Hepatocyte (in vitro differentiated cells): ENCODE data around the gene CLDN2. TPM values are rescaled to one million over a fixed set of nuclear protein-coding genes. Genes with fewer than 3 reads are reported as not detected.

Experiments
- DNase-seq: peaks from one replicate; pipeline ENCODE4 v3.0.0-alpha.2; 2016; ENCODE audit warnings: low spot score
- H2AFZ ChIP-seq: fragments of 200-600 bp; sonication (generic); 2 replicates; pipeline ENCODE4 v1.6.0; 2016; ENCODE audit warnings: antibody characterized with exemption, mild to moderate bottlenecking
- H3K27ac ChIP-seq: fragments of 200-600 bp; sonication (generic); 2 replicates; pipeline ENCODE4 v1.5.1; 2016; ENCODE audit warnings: mild to moderate bottlenecking
- H3K27me3 ChIP-seq: fragments of 200-600 bp; sonication (generic); 2 replicates; pipeline ENCODE4 v1.6.1; 2016
- H3K36me3 ChIP-seq: fragments of 200-600 bp; sonication (generic); replicated peaks from 2 replicates; pipeline ENCODE4 v1.5.1; 2016; ENCODE audit warnings: low read depth; ENCODE audit not compliant: insufficient read depth
- H3K4me1 ChIP-seq: fragments of 200-600 bp; sonication (generic); 2 replicates; pipeline ENCODE4 v1.5.1; 2016; ENCODE audit warnings: mild to moderate bottlenecking, moderate library complexity; ENCODE audit not compliant: insufficient read depth
- H3K4me2 ChIP-seq: fragments of 200-600 bp; sonication (generic); 2 replicates; pipeline ENCODE4 v1.6.0; 2016
- H3K4me3 ChIP-seq: fragments of 200-600 bp; sonication (generic); 2 replicates; pipeline ENCODE4 v1.5.1; 2016; ENCODE audit warnings: mild to moderate bottlenecking
- H3K79me2 ChIP-seq: fragments of 200-600 bp; sonication (generic); 2 replicates; pipeline ENCODE4 v1.6.0; 2017; ENCODE audit warnings: mild to moderate bottlenecking
- H3K9me2 ChIP-seq: fragments of 200-600 bp; sonication (generic); replicated peaks from 2 replicates; pipeline ENCODE4 v1.6.0; 2017; ENCODE audit warnings: mild to moderate bottlenecking; ENCODE audit not compliant: insufficient read depth
- H3K9me3 ChIP-seq: fragments of 200-600 bp; sonication (generic); 2 replicates; pipeline ENCODE4 v1.5.1; 2016; ENCODE audit warnings: low read depth, mild to moderate bottlenecking
- H4K20me1 ChIP-seq: fragments of 200-600 bp; sonication (generic); 2 replicates; pipeline ENCODE4 v1.6.0; 2016; ENCODE audit warnings: mild to moderate bottlenecking; ENCODE audit not compliant: insufficient read depth, poor library complexity, severe bottlenecking
- EZH2 ChIP-seq: fragments of 200-600 bp; sonication (generic); IDR thresholded peaks from 2 replicates; pipeline ENCODE4 v1.6.1; 2016; ENCODE audit warnings: antibody characterized with exemption, mild to moderate bottlenecking, borderline replicate concordance
- EZH2phosphoT487 ChIP-seq: fragments of 200-600 bp; sonication (generic); IDR thresholded peaks from one replicate; pipeline ENCODE4 v1.6.1; 2018; ENCODE audit warnings: antibody characterized with exemption, mild to moderate bottlenecking, low read depth, moderate library complexity; ENCODE audit not compliant: unreplicated experiment, severe bottlenecking
- WGBS: methylation state at CpG from one replicate; pipeline ENCODE4 v1.1.6; 2016; ENCODE audit warnings: low lambda C conversion rate; ENCODE audit errors: missing lambda C conversion rate; 5-methylcytosine and 5-hydroxymethylcytosine counted together
- polyA plus RNA-seq: library from polyadenylated mRNA; unstranded; fragments of >200 nt; fragmentation: Nextera tagmentation; extraction: Ambion mirVana; gene quantifications from 2 replicates; pipeline ENCODE4 v1.2.1, GENCODE V29; 2016
- total RNA-seq: library from RNA; depleted of rRNA; stranded (reverse); fragments of >200 nt; gene quantifications from 2 replicates; pipeline ENCODE4 v1.2.3, GENCODE V29; 2014
- TF ChIP-seq, protein P1 (sequence below): fragments of 200-600 bp; sonication (generic); IDR thresholded peaks from 2 replicates; pipeline ENCODE4 v1.5.1; 2016; ENCODE audit warnings: antibody characterized with exemption, mild to moderate bottlenecking; ENCODE audit not compliant: poor library complexity

Gene CLDN2
- total and polyA plus RNA-seq, 2 experiments from 2014 or later, result 4.9 to 5.2 TPM

DNA sequence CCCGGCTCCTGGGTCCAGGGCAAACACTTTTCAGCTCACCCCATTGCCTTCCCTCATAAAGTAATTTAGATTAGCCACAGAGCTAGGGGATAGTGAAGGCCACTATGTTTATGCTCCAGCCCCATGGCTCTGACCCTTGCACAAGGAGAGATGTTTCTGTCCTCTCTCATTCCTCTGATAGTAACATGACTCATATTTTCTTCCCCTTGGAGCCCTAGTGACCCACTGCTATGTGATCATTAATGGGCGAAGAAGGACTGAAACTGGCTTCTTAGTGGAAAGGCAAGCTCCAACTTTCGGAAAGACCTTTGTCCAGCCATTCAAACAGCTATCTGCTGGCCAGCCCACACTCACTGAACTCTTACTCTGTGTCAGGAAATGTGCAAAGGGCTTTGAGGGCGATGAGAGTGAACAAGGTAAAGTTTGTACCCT is 12.3 kb downstream of the CLDN2 start:
- Histone ChIP-seq H3K4me2 (peak overlapping the region; percentile 48), H3K79me2 (no peaks in the 10 kb centered on the region), H2AFZ (no peak overlapping the region), H4K20me1 (no peaks in the 10 kb centered on the region), H3K9me2 (no peaks in the 10 kb centered on the region), H3K4me3 (no peak overlapping the region), H3K4me1 (peaks cover 5% of the 10 kb centered on the region), H3K36me3 (no peaks in the 10 kb centered on the region), H3K27ac (peak overlapping the region; percentile 83), H3K27me3 (no peaks in the 10 kb centered on the region), H3K9me3 (no peaks in the 10 kb centered on the region)
- DNase-seq, result peak; percentile 59
- TF ChIP-seq, protein P1, sequence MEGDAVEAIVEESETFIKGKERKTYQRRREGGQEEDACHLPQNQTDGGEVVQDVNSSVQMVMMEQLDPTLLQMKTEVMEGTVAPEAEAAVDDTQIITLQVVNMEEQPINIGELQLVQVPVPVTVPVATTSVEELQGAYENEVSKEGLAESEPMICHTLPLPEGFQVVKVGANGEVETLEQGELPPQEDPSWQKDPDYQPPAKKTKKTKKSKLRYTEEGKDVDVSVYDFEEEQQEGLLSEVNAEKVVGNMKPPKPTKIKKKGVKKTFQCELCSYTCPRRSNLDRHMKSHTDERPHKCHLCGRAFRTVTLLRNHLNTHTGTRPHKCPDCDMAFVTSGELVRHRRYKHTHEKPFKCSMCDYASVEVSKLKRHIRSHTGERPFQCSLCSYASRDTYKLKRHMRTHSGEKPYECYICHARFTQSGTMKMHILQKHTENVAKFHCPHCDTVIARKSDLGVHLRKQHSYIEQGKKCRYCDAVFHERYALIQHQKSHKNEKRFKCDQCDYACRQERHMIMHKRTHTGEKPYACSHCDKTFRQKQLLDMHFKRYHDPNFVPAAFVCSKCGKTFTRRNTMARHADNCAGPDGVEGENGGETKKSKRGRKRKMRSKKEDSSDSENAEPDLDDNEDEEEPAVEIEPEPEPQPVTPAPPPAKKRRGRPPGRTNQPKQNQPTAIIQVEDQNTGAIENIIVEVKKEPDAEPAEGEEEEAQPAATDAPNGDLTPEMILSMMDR, result no peak
- TF ChIP-seq EZH2phosphoT487 (no peak), EZH2 (no peak)
- 40% methylated on average over 4 of the region's 4 CpGs for WGBS

DNA sequence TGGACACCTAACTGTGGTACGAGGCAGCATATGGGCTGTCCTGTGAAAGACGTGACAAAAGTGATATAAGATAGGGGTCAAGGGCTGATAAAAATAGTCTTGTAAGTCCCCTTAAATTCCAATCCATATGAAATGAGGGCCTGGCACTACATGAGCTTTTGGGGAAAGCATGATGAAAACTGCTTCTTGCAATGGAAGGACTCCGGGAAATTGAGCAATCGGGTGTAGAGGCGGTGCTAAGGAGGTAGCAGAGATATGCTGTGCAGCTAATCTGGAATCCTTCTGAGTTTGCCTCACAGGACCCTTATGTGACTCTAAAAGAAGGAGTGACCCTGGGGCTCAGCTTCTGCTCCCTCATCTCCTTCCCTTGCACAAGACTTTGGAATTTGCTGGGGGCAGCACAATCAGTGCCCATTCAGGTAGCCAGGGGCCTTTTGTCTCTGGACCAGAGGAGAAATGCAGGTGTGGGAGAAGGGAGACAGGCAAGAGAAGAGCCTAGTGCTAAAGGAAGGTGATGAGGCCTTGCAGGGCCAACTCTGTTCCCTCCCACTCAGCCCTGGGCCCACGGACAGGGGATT is 12.8 kb downstream of the CLDN2 start:
- no peak overlapping the region for H3K4me3 ChIP-seq
- DNase-seq, result peak; percentile 37
- H2AFZ ChIP-seq, result no peak overlapping the region
- no peaks in the 10 kb centered on the region for H3K9me2 ChIP-seq
- 52% methylated on average over 6 of the region's 6 CpGs for WGBS
- H3K79me2 ChIP-seq, result no peaks in the 10 kb centered on the region
- no peaks in the 10 kb centered on the region for H3K27me3 ChIP-seq
- no peaks in the 10 kb centered on the region for H3K9me3 ChIP-seq
- H3K27ac ChIP-seq, result peak overlapping the region; percentile 83
- peak overlapping the region; percentile 48 for H3K4me2 ChIP-seq
- no peaks in the 10 kb centered on the region for H3K36me3 ChIP-seq
- H3K4me1 ChIP-seq, result peaks cover 5% of the 10 kb centered on the region
- TF ChIP-seq, protein P1, result no peak
- TF ChIP-seq EZH2 (no peak), EZH2phosphoT487 (no peak)
- no peaks in the 10 kb centered on the region for H4K20me1 ChIP-seq

DNA sequence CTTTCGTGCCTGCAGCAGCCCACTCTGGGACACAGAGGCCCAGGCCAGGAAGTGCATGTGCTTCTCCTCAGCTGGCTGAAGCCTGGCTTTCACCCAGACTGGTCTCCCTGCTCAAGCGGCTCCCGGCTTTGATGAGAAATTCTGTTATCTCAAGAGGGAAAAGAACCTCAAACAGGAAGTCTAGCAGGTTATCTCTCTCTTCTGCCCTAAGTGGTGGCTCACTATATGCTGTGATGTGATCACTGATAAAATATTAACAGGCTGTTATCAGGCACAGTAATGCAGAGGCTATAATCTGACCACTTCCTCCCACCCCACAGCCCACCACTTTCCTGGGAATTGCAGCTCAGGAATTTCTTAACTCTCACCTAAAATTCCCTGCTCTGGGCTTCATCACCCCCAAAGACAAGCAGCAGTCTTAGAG is 13.3 kb downstream of the CLDN2 start:
- H2AFZ ChIP-seq, result no peak overlapping the region
- no peaks in the 10 kb centered on the region for H3K9me3 ChIP-seq
- TF ChIP-seq EZH2 (no peak), EZH2phosphoT487 (no peak)
- TF ChIP-seq, protein P1, result no peak
- no peaks in the 10 kb centered on the region for H3K79me2 ChIP-seq
- H3K36me3 ChIP-seq, result no peaks in the 10 kb centered on the region
- peak; percentile 59 for DNase-seq
- H3K4me3 ChIP-seq, result no peak overlapping the region
- peak overlapping the region; percentile 83 for H3K27ac ChIP-seq
- 35% methylated on average over 3 of the region's 3 CpGs for WGBS
- no peak overlapping the region for H3K4me2 ChIP-seq
- H4K20me1 ChIP-seq, result no peaks in the 10 kb centered on the region
- H3K27me3 ChIP-seq, result no peaks in the 10 kb centered on the region
- peaks cover 5% of the 10 kb centered on the region for H3K4me1 ChIP-seq
- H3K9me2 ChIP-seq, result no peaks in the 10 kb centered on the region

DNA sequence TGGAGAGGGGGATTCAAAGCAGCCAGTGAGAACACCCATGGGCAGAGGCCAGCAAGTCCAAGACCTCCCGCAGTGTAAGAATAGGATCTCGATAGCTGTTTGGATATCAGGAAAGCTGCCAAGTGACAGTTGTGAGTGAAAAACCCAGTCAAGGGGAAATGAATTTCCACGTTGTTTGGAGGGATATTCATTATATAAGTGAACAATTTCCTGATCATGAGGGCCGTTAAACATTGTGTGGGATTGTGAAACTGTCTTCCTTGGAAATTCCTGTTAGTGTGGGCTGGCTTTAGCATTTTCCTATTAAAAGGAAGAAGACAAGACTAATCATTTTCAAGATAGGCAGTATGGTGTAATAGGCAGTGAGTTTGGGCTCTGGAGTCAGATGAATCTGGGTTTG is 15.0 kb downstream of the CLDN2 start:
- DNase-seq, result no peak
- no peak for TF ChIP-seq EZH2
- TF ChIP-seq, protein P1, result no peak
- no peak for TF ChIP-seq EZH2phosphoT487
- Histone ChIP-seq H3K4me3 (no peak overlapping the region), H3K9me3 (no peaks in the 10 kb centered on the region), H2AFZ (no peak overlapping the region), H4K20me1 (no peaks in the 10 kb centered on the region), H3K36me3 (no peaks in the 10 kb centered on the region), H3K27me3 (no peaks in the 10 kb centered on the region), H3K9me2 (no peaks in the 10 kb centered on the region), H3K79me2 (no peaks in the 10 kb centered on the region), H3K27ac (no peak overlapping the region), H3K4me1 (peaks cover 5% of the 10 kb centered on the region), H3K4me2 (no peak overlapping the region)
- WGBS, result 64% methylated on average over 4 of the region's 4 CpGs
